Kidney epithelial cell (primary cell): ENCODE data around the gene GNAT2. TPM values are rescaled to one million over a fixed set of nuclear protein-coding genes. Genes with fewer than 3 reads are reported as not detected.
A peak's percentile ranks its signal among the peaks of the same experiment; 100 is the strongest.

Experiments
- DNase-seq: peaks from one replicate; pipeline ENCODE4 v3.0.0-alpha.2; 2010; ENCODE audit warnings: low read depth
- H3K27me3 ChIP-seq: 2 replicates; pipeline ENCODE4 v1.6.0; 2011; ENCODE audit warnings: low read length; ENCODE audit not compliant: control insufficient read depth, insufficient read depth
- H3K36me3 ChIP-seq: 2 replicates; pipeline ENCODE4 v1.5.1; 2011; ENCODE audit warnings: low read length; ENCODE audit not compliant: control insufficient read depth, insufficient read depth
- H3K4me3 ChIP-seq: 2 replicates; pipeline ENCODE4 v1.5.1; 2011; ENCODE audit warnings: low read depth, mild to moderate bottlenecking, control low read depth, low read length
- CTCF ChIP-seq: IDR thresholded peaks from 2 replicates; pipeline ENCODE4 v1.5.1; 2011; ENCODE audit warnings: mild to moderate bottlenecking, moderate library complexity, low read length, control low read depth, inconsistent platforms; ENCODE audit not compliant: insufficient read depth, poor library complexity, severe bottlenecking
- total RNA-seq: library from RNA; depleted of rRNA; stranded (reverse); fragments of >200 nt; gene quantifications from 2 replicates; pipeline ENCODE4 v1.2.3, GENCODE V29; 2015

The GNAT2 gene
- total RNA-seq, 1 donor from 2014 or later: not detected

GRCh38 chr1:109605381-109605780 is 14.0 kb downstream of the GNAT2 start:
- no peak for DNase-seq
- TF ChIP-seq CTCF: no peak
- no peaks in the 10 kb centered on the region for H3K27me3 ChIP-seq
- H3K36me3 ChIP-seq: no peaks in the 10 kb centered on the region
- no peak overlapping the region for H3K4me3 ChIP-seq

GRCh38 chr1:109603229-109603628 is 16.2 kb downstream of the GNAT2 start:
- no peak overlapping the region for H3K4me3 ChIP-seq
- no peak for TF ChIP-seq CTCF
- no peaks in the 10 kb centered on the region for H3K36me3 ChIP-seq
- no peak for DNase-seq
- H3K27me3 ChIP-seq: no peaks in the 10 kb centered on the region

- no peak for DNase-seq
- peak; percentile 32 for TF ChIP-seq CTCF
- Histone ChIP-seq H3K27me3 (no peaks in the 10 kb centered on the region), H3K36me3 (no peaks in the 10 kb centered on the region), H3K4me3 (no peak overlapping the region)
Measured at GRCh38 chr1:109598655-109599054, 20.8 kb downstream of the GNAT2 start.

GRCh38 chr1:109598156-109598555 is 21.3 kb downstream of the GNAT2 start:
- H3K36me3 ChIP-seq: no peaks in the 10 kb centered on the region

GRCh38 chr1:109595531-109595930 is 23.9 kb downstream of the GNAT2 start:
- DNase-seq: peak; percentile 53
- no peak overlapping the region for H3K4me3 ChIP-seq
- TF ChIP-seq CTCF: no peak
- H3K36me3 ChIP-seq: no peaks in the 10 kb centered on the region
- H3K27me3 ChIP-seq: no peaks in the 10 kb centered on the region

More at GRCh38 chr1:109598156-109598555, 21.3 kb downstream of the GNAT2 start:
- no peak for TF ChIP-seq CTCF
- no peaks in the 10 kb centered on the region for H3K27me3 ChIP-seq
- no peak overlapping the region for H3K4me3 ChIP-seq
- no peak for DNase-seq

GRCh38 chr1:109592916-109593315 is 26.5 kb downstream of the GNAT2 start:
- H3K36me3 ChIP-seq: no peaks in the 10 kb centered on the region
- DNase-seq: no peak
- no peak for TF ChIP-seq CTCF
- H3K4me3 ChIP-seq: no peak overlapping the region
- H3K27me3 ChIP-seq: no peaks in the 10 kb centered on the region
